ENCODE data around the gene AAK1. TPM values are rescaled to one million over a fixed set of nuclear protein-coding genes. Genes with fewer than 3 reads are reported as not detected.
"Not testable (repeated sequence)": the region's sequence is repeated elsewhere in the genome, so short reads cannot be mapped to it uniquely, and the experiment has no call there.

The AAK1 gene
- total and polyA plus RNA-seq, 7 donors: 5.4 to 35.7 (median 20.7) TPM

GRCh38 chr2:69660637-69661036 lies 17.1 kb upstream of the AAK1 start:
- intact Hi-C loops (cut with DNase I): no loop called here
- WGBS, 2 donors: 81 to 94% methylated on average over 1 of the region's 1 CpG
- TF ChIP-seq POLR2A (IDR thresholded peaks at IDR 0.05) (no peak), CTCF (IDR thresholded peaks at IDR 0.05) (no peak), EP300 (IDR thresholded peaks at IDR 0.05) (no peak), POLR2AphosphoS5 (IDR thresholded peaks at IDR 0.05) (no peak)

GRCh38 chr2:69659941-69660483 lies 16.5 kb upstream of the AAK1 start:
- Histone ChIP-seq H3K4me3 (no peak overlapping the region), H3K27me3 (no peaks in the 10 kb centered on the region), H3K36me3 (no peaks in the 10 kb centered on the region), H3K27ac (no peak overlapping the region), H3K9me3 (no peaks in the 10 kb centered on the region), H3K4me1 (no peaks in the 10 kb centered on the region)
- intact Hi-C loops (cut with DNase I): no loop called here
- TF ChIP-seq POLR2AphosphoS5 (IDR thresholded peaks at IDR 0.05) (no peak), EP300 (IDR thresholded peaks at IDR 0.05) (no peak), CTCF (IDR thresholded peaks at IDR 0.05) (no peak), POLR2A (IDR thresholded peaks at IDR 0.05) (no peak)
- no peak for DNase-seq
- WGBS, 2 donors: 73 to 74% methylated on average over 2 of the region's 2 CpGs

More at GRCh38 chr2:69660637-69661036, 17.1 kb upstream of the AAK1 start:
- Histone ChIP-seq H3K27me3 (no peaks in the 10 kb centered on the region), H3K9me3 (no peaks in the 10 kb centered on the region), H3K36me3 (no peaks in the 10 kb centered on the region), H3K4me1 (no peaks in the 10 kb centered on the region), H3K27ac (no peak overlapping the region), H3K4me3 (no peak overlapping the region)
- no peak for DNase-seq

- Histone ChIP-seq H3K36me3 (no peaks in the 10 kb centered on the region), H3K27me3 (no peaks in the 10 kb centered on the region), H3K4me1 (no peaks in the 10 kb centered on the region), H3K27ac (no peak overlapping the region), H3K4me3 (no peak overlapping the region), H3K9me3 (no peaks in the 10 kb centered on the region)
- intact Hi-C loops (cut with DNase I): no loop called here
- DNase-seq: no peak
- 93 to 94% methylated on average over 1 of the region's 1 CpG for WGBS, 2 donors
- TF ChIP-seq POLR2A (IDR thresholded peaks at IDR 0.05) (no peak), EP300 (IDR thresholded peaks at IDR 0.05) (no peak), CTCF (IDR thresholded peaks at IDR 0.05) (no peak), POLR2AphosphoS5 (IDR thresholded peaks at IDR 0.05) (no peak)
Measured at GRCh38 chr2:69659349-69659748, 15.8 kb upstream of the AAK1 start.

- 61 to 84% methylated on average over 7 of the region's 7 CpGs for WGBS, 2 donors
- H3K27me3 ChIP-seq: no peaks in the 10 kb centered on the region
- no peak overlapping the region for H3K4me3 ChIP-seq
- H3K36me3 ChIP-seq: no peaks in the 10 kb centered on the region
- H3K9me3 ChIP-seq: no peaks in the 10 kb centered on the region
- no peak overlapping the region for H3K27ac ChIP-seq
- no peaks in the 10 kb centered on the region for H3K4me1 ChIP-seq
- intact Hi-C loops (cut with DNase I): no loop called here
- no peak for DNase-seq
- TF ChIP-seq POLR2AphosphoS5 (IDR thresholded peaks at IDR 0.05) (no peak), POLR2A (IDR thresholded peaks at IDR 0.05) (no peak)
Measured at GRCh38 chr2:69652206-69652605, 8.7 kb upstream of the AAK1 start.

GRCh38 chr2:69647196-69647595 lies 3.7 kb upstream of the AAK1 start:
- not testable (repeated sequence) for H3K36me3 ChIP-seq, H3K4me3 ChIP-seq, H3K9me3 ChIP-seq, DNase-seq, H3K27me3 ChIP-seq, H3K27ac ChIP-seq
- 96 to 98% methylated on average over 5 of the region's 5 CpGs for WGBS, 2 donors
- intact Hi-C loops (cut with DNase I): loop anchor here (10.0 kb wide), 1 partner anchor 1182 kb away; the partner anchor contains the start of genes APLF and FBXO48
- peaks cover 0 to 18% (median 10%) of the 10 kb centered on the region in 4 donors for H3K4me1 ChIP-seq

- WGBS, 2 donors: 98 to 99% methylated on average over 1 of the region's 1 CpG
- H3K27ac ChIP-seq: no peak overlapping the region
- no peaks in the 10 kb centered on the region for H3K27me3 ChIP-seq
- H3K4me3 ChIP-seq: no peak overlapping the region
- H3K4me1 ChIP-seq: peaks cover 0 to 21% (median 13%) of the 10 kb centered on the region in 4 donors
- intact Hi-C loops (cut with DNase I): loop anchor here (10.0 kb wide), 1 partner anchor 1182 kb away; the partner anchor contains the start of genes APLF and FBXO48
- H3K36me3 ChIP-seq: no peaks in the 10 kb centered on the region
- TF ChIP-seq POLR2A (IDR thresholded peaks at IDR 0.05): no peak
- TF ChIP-seq EP300 (IDR thresholded peaks at IDR 0.05): no peak
- TF ChIP-seq POLR2AphosphoS5 (IDR thresholded peaks at IDR 0.05): no peak
- TF ChIP-seq CTCF (IDR thresholded peaks at IDR 0.05): no peak
- H3K9me3 ChIP-seq: no peaks in the 10 kb centered on the region
- DNase-seq: no peak
Measured at GRCh38 chr2:69646714-69647113, 3.2 kb upstream of the AAK1 start.
